ENCODE results near the gene KIAA1217.
A peak's percentile ranks its signal among the peaks of the same experiment; 100 is the strongest.
"Not testable (repeated sequence)": the region's sequence is repeated elsewhere in the genome, so short reads cannot be mapped to it uniquely, and the experiment has no call there.

Gene KIAA1217

GRCh38 chr10:24476913-24477701, 268.2 kb downstream of the KIAA1217 start:
- DNase-seq = no peak

- no peak for DNase-seq
Measured at GRCh38 chr10:24477915-24478314, 269.0 kb downstream of the KIAA1217 start.

GRCh38 chr10:24479806-24480205, 270.9 kb downstream of the KIAA1217 start:
- no peak for DNase-seq

GRCh38 chr10:24480447-24480846, 271.5 kb downstream of the KIAA1217 start:
- DNase-seq = no peak

GRCh38 chr10:24481241-24481640, 272.3 kb downstream of the KIAA1217 start:
- no peak for DNase-seq

- not testable (repeated sequence) for DNase-seq
Measured at GRCh38 chr10:24482713-24483112, 273.8 kb downstream of the KIAA1217 start.

GRCh38 chr10:24483701-24484100, 274.8 kb downstream of the KIAA1217 start:
- DNase-seq = peak; percentile 18

- no peak for DNase-seq
Measured at GRCh38 chr10:24484771-24485170, 275.8 kb downstream of the KIAA1217 start.

GRCh38 chr10:24485304-24485703, 276.4 kb downstream of the KIAA1217 start:
- DNase-seq = no peak

GRCh38 chr10:24488631-24489030, 279.7 kb downstream of the KIAA1217 start:
- no peak for DNase-seq

- no peak for DNase-seq
Measured at GRCh38 chr10:24493165-24493564, 284.2 kb downstream of the KIAA1217 start.

- no peak for DNase-seq
Measured at GRCh38 chr10:24494236-24494635, 285.3 kb downstream of the KIAA1217 start.

- DNase-seq = no peak
Measured at GRCh38 chr10:24494777-24495176, 285.8 kb downstream of the KIAA1217 start.

GRCh38 chr10:24495666-24496460, 286.9 kb downstream of the KIAA1217 start:
- DNase-seq = no peak

- DNase-seq = no peak
Measured at GRCh38 chr10:24496906-24497305, 288.0 kb downstream of the KIAA1217 start.

GRCh38 chr10:24501056-24501711, 292.2 kb downstream of the KIAA1217 start:
- DNase-seq = no peak

GRCh38 chr10:24502006-24502405, 293.1 kb downstream of the KIAA1217 start:
- no peak for DNase-seq

GRCh38 chr10:24502801-24503460, 294.0 kb downstream of the KIAA1217 start:
- no peak for DNase-seq

- DNase-seq = no peak
Measured at GRCh38 chr10:24503461-24504320, 294.8 kb downstream of the KIAA1217 start.

GRCh38 chr10:24505759-24506158, 296.8 kb downstream of the KIAA1217 start:
- DNase-seq = no peak

- no peak for DNase-seq
Measured at GRCh38 chr10:24513155-24513554, 304.2 kb downstream of the KIAA1217 start.

GRCh38 chr10:24515481-24515880, 306.5 kb downstream of the KIAA1217 start:
- DNase-seq = no peak

All from NCI-H2029 (cell line).